ENCODE data around the gene ASCC1.

DNA sequence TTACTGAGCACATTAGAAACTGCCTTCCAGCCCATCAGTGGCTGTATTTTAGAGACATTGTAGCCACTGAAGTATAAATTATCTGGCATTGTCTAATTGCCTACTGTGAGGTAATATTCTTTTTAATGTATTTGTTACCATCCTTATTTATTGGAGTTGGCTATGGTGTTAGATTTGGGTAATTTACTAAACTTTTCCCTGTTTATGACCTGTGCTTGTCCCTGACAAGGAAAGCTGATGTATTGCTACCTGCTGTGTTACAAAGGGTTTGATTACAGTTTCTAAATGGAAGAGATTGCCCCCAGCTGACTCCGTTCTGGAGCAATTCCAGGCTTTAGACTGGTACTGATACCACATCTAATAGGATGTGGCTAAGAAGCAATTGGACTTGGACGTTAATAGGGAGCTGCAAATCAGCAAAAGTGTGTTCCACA, 12.3 kb upstream of the ASCC1 start:
- TF ChIP-seq, protein P1, sequence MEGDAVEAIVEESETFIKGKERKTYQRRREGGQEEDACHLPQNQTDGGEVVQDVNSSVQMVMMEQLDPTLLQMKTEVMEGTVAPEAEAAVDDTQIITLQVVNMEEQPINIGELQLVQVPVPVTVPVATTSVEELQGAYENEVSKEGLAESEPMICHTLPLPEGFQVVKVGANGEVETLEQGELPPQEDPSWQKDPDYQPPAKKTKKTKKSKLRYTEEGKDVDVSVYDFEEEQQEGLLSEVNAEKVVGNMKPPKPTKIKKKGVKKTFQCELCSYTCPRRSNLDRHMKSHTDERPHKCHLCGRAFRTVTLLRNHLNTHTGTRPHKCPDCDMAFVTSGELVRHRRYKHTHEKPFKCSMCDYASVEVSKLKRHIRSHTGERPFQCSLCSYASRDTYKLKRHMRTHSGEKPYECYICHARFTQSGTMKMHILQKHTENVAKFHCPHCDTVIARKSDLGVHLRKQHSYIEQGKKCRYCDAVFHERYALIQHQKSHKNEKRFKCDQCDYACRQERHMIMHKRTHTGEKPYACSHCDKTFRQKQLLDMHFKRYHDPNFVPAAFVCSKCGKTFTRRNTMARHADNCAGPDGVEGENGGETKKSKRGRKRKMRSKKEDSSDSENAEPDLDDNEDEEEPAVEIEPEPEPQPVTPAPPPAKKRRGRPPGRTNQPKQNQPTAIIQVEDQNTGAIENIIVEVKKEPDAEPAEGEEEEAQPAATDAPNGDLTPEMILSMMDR (IDR thresholded peaks at IDR 0.05): no peak
- no peak for TF ChIP-seq POLR2A (IDR thresholded peaks at IDR 0.05)

Measured in stomach (tissue), 4 donors.